Esophagus muscularis mucosa (tissue), 4 donors: ENCODE data around the gene ADA. TPM values are rescaled to one million over a fixed set of nuclear protein-coding genes. Genes with fewer than 3 reads are reported as not detected.

Source experiments
- DNase-seq: peaks from one replicate; pipeline ENCODE4 v3.0.0-alpha.2; 2017; ENCODE audit errors: extremely low spot score
- H3K27ac ChIP-seq, 4 donors: fragments of 200-600 bp; sonication (generic); replicated peaks in 1 of 4; 1 replicate in 3 of 4; 2 replicates in 1 of 4; pipeline ENCODE4 v1.5.1; 2016 to 2019; ENCODE audit warnings: mild to moderate bottlenecking in 1 of 4
- H3K27me3 ChIP-seq, 4 donors: fragments of 200-600 bp; sonication (generic); one replicate each; pipeline versions ENCODE4 v1.5.1 to v1.6.0; 2016 to 2019
- H3K36me3 ChIP-seq, 4 donors: fragments of 200-600 bp; sonication (generic); one replicate each; pipeline ENCODE4 v1.5.1; 2016 to 2019
- H3K4me1 ChIP-seq, 4 donors: fragments of 200-600 bp; sonication (generic); one replicate each; pipeline ENCODE4 v1.5.1; 2016 to 2019
- H3K4me3 ChIP-seq, 4 donors: fragments of 200-600 bp; sonication (generic); 1 replicate in 2 of 4; 2 replicates in 2 of 4; pipeline ENCODE4 v1.5.1; 2016 to 2019; ENCODE audit warnings: mild to moderate bottlenecking in 4 of 4, moderate library complexity in 1 of 4
- H3K9me3 ChIP-seq, 4 donors: fragments of 200-600 bp; sonication (generic); 1 replicate in 3 of 4; 2 replicates in 1 of 4; pipeline ENCODE4 v1.5.1; 2016 to 2019
- EP300 ChIP-seq: sonication (generic); formaldehyde crosslinking; IDR thresholded peaks from one replicate; pipeline ENCODE4 v1.6.1; 2017; ENCODE audit warnings: antibody characterized with exemption
- POLR2A ChIP-seq: fragments of 450-650 bp; IDR thresholded peaks from one replicate; pipeline ENCODE4 v1.6.1; 2017; ENCODE audit warnings: antibody characterized with exemption, moderate library complexity, mild to moderate bottlenecking, low read depth
- POLR2AphosphoS5 ChIP-seq, 2 donors: sonication (generic); formaldehyde crosslinking; IDR thresholded peaks; one replicate each; pipeline ENCODE4 v1.6.1; 2017; ENCODE audit warnings: antibody characterized with exemption in 2 of 2
- WGBS: methylation state at CpG from one replicate; pipeline ENCODE4 v1.1.5; 2018; 5-methylcytosine and 5-hydroxymethylcytosine counted together
- intact Hi-C: fragments of 100-400 bp; cut with DNase I; formaldehyde crosslinking; loops from one replicate; pipeline ENCODE4 v1.15.1; 2023
- total RNA-seq, 4 donors: library from RNA; depleted of rRNA; stranded (reverse); fragments of >200 nt; gene quantifications; one replicate each; pipeline versions ENCODE4 v1.1.0 to v1.2.1, GENCODE V29; 2016
- TF ChIP-seq, protein P1 (sequence below), 3 experiments: fragments of 200-600 bp in 2 of 3; fragments of 450-650 bp in 1 of 3; sonication (generic) in 2 of 3; IDR thresholded peaks; one replicate each; pipeline ENCODE4 v1.5.1; 2017 to 2019; ENCODE audit warnings: antibody characterized with exemption in 3 of 3, mild to moderate bottlenecking in 2 of 3, moderate library complexity in 1 of 3

ADA gene
- total RNA-seq, 4 donors from 2014 or later, result 9.6 to 18.4 (median 13.4) TPM

DNA sequence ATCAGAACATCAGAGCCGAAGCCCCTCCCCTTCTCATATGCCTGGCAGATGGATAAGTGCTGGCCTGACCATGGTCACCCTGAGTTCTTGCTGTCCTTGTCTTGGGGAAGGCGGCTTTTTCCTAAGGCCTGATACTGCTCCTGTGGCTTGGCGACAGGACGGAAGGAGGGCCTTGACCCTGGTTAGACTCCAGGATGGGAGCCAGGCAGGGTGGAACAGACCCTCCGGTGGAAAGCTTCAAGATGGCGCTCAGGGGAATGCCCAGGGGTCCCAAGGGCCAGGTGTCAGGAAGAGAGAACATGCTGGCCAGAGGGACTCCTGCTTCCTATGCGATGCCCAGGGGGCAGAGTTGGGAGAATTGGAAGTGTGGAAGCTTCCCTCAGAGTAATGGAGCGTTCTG lies 29.6 kb downstream of the ADA start:
- 99% methylated on average over 8 of the region's 8 CpGs for WGBS

DNA sequence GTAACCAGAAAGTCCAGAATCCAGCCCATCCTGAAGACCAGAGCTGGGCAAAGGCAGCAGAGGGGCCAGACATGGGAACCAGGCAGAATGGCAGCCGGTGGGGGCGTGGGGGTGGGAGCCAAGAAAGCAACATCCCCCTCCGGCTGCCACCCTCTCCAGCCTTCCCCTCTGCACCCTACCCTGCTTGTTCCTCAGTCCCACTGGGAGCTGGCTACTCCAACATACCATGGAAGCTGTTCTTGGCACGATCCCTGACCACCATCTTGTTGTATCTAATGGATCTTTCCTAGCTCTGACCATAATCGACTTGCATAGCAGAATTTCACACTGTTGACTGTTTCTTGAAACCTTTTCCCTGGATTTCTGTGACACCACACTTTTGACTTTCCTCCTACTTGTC lies 30.2 kb downstream of the ADA start:
- 97% methylated on average over 3 of the region's 5 CpGs for WGBS
- Histone ChIP-seq H3K27ac (no peak overlapping the region), H3K4me1 (peaks cover 10 to 18% (median 12%) of the 10 kb centered on the region in 4 donors), H3K27me3 (no peaks in the 10 kb centered on the region), H3K4me3 (no peak overlapping the region), H3K36me3 (peaks cover 13 to 92% (median 69%) of the 10 kb centered on the region in 4 donors), H3K9me3 (peaks cover 0 to 6% (median 0%) of the 10 kb centered on the region in 4 donors)
- intact Hi-C loops, result no loop called here
- DNase-seq, result no peak
- TF ChIP-seq EP300 (no peak), POLR2A (no peak), POLR2AphosphoS5 (IDR thresholded peaks at IDR 0.05) (no peak)
- TF ChIP-seq, protein P1, sequence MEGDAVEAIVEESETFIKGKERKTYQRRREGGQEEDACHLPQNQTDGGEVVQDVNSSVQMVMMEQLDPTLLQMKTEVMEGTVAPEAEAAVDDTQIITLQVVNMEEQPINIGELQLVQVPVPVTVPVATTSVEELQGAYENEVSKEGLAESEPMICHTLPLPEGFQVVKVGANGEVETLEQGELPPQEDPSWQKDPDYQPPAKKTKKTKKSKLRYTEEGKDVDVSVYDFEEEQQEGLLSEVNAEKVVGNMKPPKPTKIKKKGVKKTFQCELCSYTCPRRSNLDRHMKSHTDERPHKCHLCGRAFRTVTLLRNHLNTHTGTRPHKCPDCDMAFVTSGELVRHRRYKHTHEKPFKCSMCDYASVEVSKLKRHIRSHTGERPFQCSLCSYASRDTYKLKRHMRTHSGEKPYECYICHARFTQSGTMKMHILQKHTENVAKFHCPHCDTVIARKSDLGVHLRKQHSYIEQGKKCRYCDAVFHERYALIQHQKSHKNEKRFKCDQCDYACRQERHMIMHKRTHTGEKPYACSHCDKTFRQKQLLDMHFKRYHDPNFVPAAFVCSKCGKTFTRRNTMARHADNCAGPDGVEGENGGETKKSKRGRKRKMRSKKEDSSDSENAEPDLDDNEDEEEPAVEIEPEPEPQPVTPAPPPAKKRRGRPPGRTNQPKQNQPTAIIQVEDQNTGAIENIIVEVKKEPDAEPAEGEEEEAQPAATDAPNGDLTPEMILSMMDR (IDR thresholded peaks at IDR 0.05), result no peak

More for the DNA sequence above, 29.6 kb downstream of the ADA start:
- H3K27me3 ChIP-seq, result no peaks in the 10 kb centered on the region
- peaks cover 4 to 12% (median 6%) of the 10 kb centered on the region in 4 donors for H3K4me1 ChIP-seq
- DNase-seq, result no peak
- intact Hi-C loops, result no loop called here
- H3K9me3 ChIP-seq, result peaks cover 0 to 6% (median 0%) of the 10 kb centered on the region in 4 donors
- H3K36me3 ChIP-seq, result peaks cover 13 to 93% (median 65%) of the 10 kb centered on the region in 4 donors
- TF ChIP-seq EP300 (no peak), POLR2A (no peak), POLR2AphosphoS5 (IDR thresholded peaks at IDR 0.05) (no peak)
- TF ChIP-seq, protein P1 (IDR thresholded peaks at IDR 0.05), result no peak
- no peak overlapping the region for H3K4me3 ChIP-seq
- no peak overlapping the region for H3K27ac ChIP-seq

DNA sequence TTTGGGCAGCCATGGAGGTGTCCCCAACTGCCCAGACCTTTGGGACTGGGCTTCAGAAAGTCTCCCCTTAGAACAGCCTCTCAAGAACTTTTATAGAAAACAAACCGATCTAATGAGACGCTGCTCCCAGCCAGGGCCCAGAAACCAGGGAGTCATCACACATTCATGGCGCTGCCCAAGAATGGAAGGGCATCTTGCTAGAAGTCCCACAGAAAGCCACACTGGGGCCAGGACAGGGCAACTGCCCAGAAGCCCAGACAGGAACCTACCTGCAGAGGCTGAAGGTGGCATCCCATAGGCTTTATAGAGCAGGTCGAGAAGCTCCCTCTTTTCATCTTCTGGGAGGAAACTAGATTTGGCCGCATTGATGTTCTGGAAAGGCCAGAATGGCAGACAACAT lies 31.5 kb downstream of the ADA start:
- TF ChIP-seq EP300 (no peak), POLR2AphosphoS5 (IDR thresholded peaks at IDR 0.05) (no peak), POLR2A (no peak)
- TF ChIP-seq, protein P1 (IDR thresholded peaks at IDR 0.05), result no peak
- Histone ChIP-seq H3K9me3 (peaks cover 0 to 6% (median 0%) of the 10 kb centered on the region in 4 donors), H3K36me3 (peaks cover 13 to 92% (median 79%) of the 10 kb centered on the region in 4 donors), H3K4me1 (peaks cover 23 to 31% (median 25%) of the 10 kb centered on the region in 4 donors), H3K27ac (no peak overlapping the region), H3K4me3 (no peak overlapping the region), H3K27me3 (no peaks in the 10 kb centered on the region)
- 98% methylated on average over 5 of the region's 5 CpGs for WGBS
- DNase-seq, result no peak
- intact Hi-C loops, result no loop called here

DNA sequence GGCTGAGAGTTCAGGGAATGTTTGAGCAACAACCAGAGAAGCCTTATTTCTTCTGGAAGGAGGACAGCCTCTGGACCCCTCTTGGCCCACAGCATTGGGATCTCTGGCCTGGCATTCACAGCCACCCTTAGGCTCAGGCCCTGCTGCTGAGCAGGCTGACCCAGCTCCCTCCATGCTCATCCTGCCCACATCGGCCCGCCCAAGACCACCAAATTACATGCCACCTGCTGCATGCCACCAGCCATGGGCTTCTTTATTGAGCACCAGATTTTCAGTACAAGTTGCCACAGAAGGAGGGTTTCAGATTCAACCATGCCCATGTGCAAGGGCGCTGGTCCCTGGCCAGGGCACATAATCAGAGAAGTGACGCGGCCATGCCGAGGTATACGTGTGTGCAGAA lies 32.2 kb downstream of the ADA start:
- peaks cover 13 to 94% (median 85%) of the 10 kb centered on the region in 4 donors for H3K36me3 ChIP-seq
- H3K27ac ChIP-seq, result no peak overlapping the region
- H3K27me3 ChIP-seq, result no peaks in the 10 kb centered on the region
- 94% methylated on average over 7 of the region's 7 CpGs for WGBS
- intact Hi-C loops, result loop anchor here (10.0 kb wide), 2 partner anchors 116 to 234 kb away; no protein-coding TSS in a partner anchor
- H3K4me3 ChIP-seq, result no peak overlapping the region
- H3K4me1 ChIP-seq, result peaks cover 30 to 39% (median 32%) of the 10 kb centered on the region in 4 donors
- no peak for DNase-seq
- peaks cover 0 to 6% (median 0%) of the 10 kb centered on the region in 4 donors for H3K9me3 ChIP-seq
- TF ChIP-seq POLR2A (no peak), EP300 (no peak), POLR2AphosphoS5 (IDR thresholded peaks at IDR 0.05) (no peak)
- TF ChIP-seq, protein P1 (IDR thresholded peaks at IDR 0.05), result no peak
